Activated gamma-delta T cell treated with Interleukin-2 at 50 U/mL for 16 hours (primary cell): ENCODE results near the gene HSD11B1.
"Not testable (repeated sequence)": the region's sequence is repeated elsewhere in the genome, so short reads cannot be mapped to it uniquely, and the experiment has no call there.

ENCODE experiments used
- DNase-seq: peaks from one replicate; pipeline ENCODE4 v3.0.0-alpha.2; 2020

HSD11B1 gene

DNA sequence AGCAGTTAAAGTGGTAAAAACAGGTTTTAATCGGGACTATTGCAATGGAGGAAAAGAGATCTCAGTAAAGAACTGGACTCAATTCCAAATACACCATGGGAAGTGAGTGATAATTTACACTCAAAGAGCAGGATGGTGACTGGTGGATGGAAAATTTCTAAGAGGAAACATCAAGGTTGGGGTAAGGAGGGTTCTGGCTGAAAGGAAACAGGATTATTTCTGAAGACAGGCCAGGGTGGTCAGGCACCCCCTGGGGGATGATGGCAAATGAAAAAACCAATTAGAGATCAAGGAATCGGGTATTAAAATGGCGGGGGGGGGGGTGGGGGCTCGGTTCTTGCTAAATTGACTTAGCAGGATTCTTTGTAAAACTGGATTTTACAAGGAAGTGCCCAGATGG lies 12.3 kb upstream of the HSD11B1 start:
- no peak for DNase-seq

DNA sequence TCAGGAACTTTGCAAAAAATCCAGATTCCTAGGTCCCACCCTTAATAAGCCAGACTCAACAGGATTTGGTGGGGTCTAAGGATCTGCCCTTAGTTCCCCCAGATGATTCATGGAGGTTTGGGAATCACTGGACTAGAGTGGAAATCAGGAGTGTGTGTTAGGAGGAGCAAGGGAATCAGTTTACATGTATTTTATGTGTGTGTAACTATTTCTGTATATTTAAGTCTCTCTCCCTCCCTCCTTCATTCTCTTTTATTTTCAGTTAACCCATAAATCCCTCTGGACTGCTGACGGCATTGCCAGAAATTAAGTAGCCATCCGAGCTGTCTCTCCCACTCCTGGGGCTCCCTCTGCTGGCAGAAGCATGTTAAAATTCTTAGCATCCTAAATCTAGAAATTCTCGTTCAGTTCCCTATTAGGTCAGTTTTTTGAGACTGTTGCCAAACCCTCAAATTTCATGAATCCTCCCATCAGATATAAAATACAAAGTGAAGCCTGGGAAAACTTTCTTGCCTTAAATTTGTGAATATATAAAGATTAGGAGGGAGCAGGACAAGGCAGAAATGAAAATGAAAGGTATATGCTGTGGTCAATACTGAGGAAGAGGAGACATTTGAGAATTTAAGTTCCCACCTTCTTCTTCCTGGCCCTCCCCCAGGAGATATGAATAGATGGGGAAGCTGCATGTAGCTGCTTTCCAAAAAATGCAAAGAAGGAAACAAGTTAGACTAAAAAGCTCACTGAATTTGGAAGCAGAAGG lies 11.7 kb upstream of the HSD11B1 start:
- peak; percentile 68 for DNase-seq

DNA sequence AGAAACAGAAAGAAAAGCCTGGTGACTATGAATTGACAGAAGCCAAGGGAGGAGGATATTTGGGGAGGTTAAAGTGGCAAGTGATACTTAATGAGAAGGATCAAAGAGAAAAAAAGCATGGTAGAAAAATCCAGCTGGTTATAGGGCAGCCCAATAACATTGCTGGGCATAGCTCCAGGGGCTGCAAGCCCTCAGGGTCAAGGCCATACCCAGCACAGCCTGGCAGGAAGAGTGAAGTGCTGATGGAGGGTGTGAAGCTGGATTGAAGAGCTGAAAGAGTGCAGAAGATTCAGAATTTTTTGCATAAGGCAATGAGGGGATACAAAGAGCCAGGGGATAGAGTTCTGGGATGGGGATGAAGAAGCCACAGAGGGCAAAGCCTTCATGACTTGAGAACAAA lies 8.0 kb upstream of the HSD11B1 start:
- DNase-seq: no peak

DNA sequence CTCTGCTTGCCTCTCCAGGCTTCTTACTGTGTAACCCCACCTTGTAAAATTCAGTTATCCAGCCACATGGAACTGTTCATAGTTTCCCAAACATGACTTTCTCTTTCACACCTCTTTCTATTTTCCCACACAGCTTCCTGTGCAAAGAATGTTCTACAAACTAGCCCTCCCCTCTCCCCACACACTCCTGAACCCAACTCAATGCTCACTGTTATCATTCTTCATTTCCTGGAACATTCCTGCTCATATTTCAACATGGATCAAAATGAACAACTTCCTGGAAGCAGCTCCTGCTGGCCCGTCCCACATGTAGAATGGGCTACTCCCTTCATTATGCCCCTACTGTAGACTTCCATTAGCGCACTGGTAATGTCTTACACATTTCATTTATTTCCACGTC lies 7.5 kb upstream of the HSD11B1 start:
- no peak for DNase-seq

DNA sequence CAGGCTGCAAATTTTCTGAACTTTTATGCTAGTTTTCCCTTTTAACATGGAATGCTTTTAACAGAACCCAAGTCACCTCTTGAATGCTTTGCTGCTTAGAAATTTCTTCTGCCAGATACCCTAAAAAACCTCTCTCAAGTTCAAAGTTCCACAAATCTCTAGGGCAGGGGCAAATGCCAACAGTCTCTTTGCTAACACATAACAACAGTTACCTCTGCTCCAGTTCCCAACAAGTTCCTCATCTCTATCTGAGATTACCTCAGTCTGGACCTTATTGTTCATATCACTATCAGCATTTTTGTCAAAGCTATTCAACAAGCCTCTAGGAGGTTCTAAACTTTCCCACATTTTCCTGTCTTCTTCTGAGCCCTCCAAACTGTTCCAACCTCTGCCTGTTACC lies 4.0 kb upstream of the HSD11B1 start:
- not testable (repeated sequence) for DNase-seq

DNA sequence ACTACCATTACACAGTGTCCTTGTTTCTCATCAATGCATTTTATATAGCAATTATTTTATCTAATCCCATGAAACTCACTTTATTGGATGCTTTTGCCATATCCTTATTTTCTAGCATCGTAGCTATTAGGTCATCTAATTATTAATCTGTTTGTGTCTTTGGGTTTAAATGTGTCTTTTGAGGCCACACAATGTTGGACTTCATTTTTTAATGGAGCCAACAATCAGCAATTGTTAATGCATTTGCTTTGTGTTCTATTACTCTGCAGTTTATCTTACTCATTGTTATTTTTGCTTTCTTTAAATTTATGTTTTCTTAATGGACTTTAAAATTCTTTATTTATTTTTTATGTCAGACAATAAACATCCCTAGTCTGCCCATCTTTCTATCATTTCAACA lies 1.8 kb upstream of the HSD11B1 start:
- DNase-seq: no peak

DNA sequence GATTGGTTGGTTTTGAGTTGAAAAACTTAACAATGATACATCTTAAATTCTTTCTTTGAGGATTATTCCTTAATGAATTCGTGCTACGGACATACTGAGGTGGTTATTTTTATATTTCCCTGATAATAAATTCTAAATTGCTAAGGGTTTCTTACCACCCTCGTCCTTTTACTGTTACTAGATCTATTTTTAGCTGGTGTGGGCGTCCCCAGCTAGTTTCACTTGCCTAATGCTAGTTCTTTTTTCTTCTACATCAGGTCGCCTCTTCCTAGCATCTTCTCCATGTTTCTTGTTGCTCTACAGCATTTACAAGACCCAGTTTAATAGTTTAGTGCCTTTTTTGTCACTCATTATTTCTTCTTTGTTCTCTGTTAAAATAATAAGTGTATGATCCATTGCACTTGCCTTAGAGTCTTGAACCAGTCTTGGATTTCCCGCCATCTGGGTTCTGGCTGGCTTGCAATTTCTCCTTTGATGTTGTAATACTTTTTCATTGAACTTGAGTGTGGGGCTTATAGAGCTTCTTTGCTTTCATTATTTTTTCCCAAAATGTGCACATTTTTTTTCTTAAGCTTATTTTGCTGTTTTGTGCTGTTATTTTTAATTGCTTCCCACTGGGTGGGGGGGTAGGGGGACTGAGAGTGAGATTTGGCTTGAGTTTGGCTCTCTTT lies 677 bp upstream of the HSD11B1 start:
- no peak for DNase-seq

DNA sequence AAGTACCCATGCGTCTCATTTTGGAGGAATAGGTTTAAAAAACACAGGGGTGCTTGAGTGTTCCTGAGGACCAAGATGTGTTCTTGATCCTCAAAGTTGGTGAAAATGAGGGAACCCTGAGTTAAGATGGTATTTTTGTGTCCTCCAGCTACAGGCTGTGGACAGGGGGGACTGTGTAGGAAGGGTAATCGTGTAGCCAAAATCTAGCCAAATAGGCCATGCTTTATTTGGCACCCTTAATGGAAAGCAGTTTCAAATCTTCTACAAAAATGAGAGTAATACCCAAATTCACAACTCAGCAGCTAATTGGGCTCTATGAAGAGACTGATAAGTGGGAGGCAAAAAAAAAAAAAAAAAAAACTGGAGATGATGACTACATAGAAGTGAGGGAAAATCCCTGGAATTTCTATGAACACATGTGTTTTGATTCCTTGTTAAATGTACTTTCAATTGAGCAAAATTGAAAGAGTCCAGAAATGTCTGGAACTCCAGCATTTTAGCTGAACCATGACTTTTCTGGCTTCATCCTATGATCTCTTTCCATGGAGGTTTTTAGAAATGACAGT lies 470 bp downstream of the HSD11B1 start:
- no peak for DNase-seq

DNA sequence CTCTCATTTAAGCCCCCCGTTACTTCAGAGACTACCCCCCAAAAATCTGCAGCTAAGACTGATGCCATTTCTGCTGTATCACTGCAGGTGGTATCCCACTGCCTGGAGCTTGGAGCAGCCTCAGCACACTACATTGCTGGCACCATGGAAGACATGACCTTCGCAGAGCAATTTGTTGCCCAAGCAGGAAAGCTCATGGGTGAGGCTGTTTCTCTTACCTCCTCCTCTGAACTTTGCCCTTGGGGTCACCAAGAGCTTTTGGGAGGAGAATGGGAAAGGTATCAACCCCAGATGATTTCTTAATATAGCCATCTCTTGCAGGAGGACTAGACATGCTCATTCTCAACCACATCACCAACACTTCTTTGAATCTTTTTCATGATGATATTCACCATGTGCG lies 2.0 kb downstream of the HSD11B1 start:
- DNase-seq: no peak

DNA sequence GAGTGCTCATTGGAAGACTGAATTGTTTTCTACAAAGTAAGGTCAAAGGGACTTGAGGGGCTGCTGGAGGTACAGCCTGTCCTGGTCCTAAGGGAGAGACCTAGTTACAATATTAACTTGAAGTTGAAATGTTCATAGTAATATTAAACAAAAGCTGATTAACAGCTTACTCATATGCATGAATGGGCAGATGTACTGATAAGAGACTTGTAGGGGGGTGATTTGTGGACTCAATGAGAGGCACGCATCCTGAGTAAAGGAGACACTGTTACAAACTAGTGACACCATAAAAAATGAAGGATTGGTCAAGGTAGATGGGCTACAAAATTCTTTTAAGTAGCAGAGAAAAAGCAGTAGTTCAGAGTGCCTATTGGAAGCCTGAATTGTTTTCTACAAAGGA lies 2.7 kb downstream of the HSD11B1 start:
- DNase-seq: no peak

DNA sequence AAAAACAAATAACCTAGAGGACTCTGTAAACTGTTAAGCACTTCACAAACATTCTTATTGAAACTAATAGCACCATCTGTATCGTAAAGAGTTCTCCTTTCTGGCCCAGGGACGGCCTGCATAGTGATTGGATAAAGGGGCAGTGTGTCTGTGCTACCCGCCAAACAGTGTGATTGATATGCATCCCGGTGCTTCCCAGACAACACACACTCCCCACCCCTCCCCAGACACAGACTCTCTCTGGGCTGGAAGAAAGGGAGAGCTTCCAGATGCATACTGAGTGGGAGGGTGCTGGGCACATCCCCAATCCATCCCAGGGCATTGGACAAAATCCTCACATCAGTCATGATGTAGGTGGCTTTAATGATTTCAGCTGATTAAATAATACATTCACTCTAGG lies 3.7 kb downstream of the HSD11B1 start:
- no peak for DNase-seq

DNA sequence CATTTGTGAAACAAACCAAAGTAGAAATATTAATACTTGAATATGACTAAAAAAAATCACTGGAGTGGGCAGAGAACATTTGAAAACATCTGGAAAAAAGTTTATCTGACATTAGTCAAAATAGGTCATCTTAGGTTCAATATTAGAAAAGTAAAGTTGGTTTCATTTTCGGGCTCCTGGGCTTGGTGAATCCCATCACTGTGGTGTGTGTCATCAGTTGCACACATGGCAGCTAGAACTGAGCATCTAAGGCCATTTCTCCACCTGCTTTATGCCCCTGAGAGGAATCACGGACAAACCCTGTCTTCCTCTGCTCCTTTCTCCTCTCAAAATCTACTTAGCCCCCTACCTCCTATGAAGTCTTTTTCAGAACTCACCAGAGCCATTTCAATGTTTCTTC lies 5.4 kb downstream of the HSD11B1 start:
- no peak for DNase-seq

DNA sequence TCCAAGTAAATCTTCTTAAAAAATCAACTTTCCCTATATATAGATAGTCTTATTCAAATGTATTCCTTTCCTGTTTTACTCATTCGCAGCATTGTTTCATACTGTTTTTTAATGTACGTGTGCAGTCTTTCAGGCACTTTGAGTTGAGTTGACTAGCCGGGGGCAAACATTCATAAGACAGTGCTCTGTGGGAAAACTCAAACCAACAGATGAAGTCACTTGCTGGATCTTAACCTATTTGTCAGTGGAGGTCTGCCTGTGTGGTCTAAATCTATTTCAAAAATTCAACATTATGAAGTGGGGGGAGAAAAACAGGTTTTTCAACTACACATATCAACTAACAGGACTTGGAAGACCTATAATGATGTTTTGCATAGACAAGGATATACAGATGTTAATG lies 6.2 kb downstream of the HSD11B1 start:
- no peak for DNase-seq

DNA sequence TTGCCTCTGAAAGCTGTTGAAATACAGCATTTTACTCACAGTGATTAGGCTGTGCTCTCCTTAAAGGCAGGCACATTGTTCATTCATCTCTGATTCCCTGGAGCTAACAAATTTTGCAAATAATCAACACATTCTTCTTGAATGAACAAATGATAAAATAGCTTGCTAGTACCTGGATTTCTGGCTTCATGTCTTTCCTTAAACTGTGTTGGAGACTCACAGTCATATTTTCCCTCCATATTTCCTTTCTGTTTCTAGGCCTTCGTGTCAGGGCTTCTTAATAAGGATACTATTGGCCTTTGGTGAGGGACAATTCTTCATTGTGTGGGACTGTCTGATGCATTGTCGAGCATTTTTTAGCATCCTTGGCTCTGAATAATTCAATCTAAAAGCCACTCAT lies 9.7 kb downstream of the HSD11B1 start:
- DNase-seq: no peak

DNA sequence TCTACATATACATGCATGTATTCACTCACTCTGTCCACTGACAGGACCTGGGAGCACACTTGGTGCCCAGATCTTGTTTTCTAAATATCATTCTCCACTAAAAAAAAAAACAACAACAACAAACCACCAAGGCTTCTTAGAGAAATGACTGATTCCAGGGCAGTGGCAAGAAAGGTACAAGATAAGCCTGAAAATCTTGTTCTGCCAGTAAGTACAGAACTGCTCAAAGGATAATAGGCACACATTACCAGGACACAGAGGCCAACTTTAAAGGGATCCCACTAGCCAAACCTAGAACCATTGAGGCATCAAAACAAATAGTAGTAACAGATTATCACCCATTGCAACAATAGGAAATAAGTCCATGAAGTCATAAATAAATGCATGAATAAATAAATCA lies 10.7 kb downstream of the HSD11B1 start:
- DNase-seq: no peak

DNA sequence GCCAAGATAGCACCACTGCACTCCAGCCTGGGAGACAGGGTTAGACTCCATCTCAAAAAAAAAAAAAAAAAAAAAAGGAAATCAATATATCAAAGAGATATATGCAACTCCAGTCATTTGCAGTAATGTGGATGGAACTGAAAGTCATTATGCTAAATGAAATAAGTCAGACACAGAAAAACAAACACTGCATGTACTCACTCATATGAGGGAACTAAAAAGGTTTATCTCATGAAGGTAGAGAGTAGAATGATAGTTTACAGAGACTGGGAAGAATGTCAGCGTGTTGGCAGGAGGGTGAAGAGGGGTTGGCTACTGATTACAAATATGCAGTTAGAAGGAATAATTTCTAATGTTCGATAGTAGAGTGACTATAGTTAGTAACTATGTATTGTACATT lies 13.2 kb downstream of the HSD11B1 start:
- no peak for DNase-seq

DNA sequence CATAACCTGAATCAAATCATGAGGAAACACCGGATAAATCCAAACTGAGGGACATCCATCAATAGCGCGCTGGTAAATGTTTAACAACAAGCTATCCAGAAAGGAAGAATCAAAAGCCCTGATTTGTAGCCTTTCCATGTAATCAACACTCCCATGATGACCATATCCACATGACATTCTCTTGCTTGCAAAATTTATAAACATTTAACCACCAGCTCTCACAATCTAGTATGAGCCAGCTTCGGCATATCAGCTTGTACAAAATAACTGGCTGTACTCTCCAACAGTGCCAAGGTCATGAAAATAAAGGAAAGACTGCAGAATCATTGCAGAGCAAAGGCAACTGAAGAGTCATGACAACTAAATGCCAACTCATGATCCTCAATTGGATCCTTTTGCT lies 15.7 kb downstream of the HSD11B1 start:
- no peak for DNase-seq

DNA sequence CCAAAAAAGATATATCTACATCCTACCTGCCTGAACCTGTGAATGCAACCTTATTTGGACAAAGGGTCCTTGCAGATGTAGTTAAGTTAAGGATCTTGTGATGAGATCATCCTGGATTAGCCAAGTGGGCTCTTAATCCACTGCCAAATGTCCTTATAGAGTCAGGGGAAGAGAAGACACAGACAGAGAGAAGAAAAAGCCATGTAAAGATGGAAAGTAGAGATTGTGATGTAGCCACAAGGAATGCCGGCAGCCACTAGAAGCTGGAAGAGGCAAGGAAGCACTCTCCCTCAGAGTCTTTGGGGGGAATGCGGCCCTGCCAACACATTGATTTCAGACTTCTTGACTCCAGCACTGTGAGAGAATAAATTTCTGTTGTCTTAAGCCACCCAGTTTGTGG lies 16.2 kb downstream of the HSD11B1 start:
- no peak for DNase-seq

DNA sequence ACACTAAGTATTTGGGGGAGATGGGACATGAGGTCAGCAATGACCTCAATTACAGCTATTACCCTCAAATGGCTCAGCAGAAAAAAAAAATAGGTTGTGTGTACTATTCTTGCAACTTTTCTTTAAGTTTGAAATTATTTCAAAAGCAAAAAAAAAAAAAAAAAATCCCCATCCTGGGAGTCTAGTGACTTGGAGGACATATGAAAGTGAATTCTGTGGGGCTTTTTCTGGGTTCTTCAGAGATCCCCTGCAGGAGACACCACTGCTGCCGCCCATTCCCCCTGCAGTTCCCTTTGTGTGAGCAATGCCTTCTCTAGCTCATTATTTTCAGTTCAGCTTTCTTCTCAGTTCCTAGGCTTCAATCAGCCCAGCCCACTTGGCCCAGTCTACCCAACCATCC lies 16.7 kb downstream of the HSD11B1 start:
- no peak for DNase-seq

DNA sequence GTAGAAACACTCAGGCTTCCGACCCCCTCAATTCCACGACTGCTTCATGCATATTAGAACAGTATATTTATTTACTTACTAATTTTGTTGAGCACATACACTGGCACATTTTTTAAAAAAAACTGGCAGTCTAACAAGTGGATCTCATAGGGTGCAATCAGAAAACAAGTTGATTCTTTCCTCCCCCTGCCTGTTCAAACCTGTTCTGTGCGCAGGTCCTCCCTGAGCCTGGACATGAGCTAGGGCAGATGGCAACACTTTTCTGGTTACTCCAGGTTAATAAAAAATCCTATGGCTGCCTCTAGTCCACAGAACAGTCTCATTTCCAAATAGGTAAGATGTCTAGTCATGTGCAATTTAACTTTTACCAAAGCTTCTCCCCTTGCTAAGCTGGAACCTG lies 18.6 kb downstream of the HSD11B1 start:
- DNase-seq: no peak

DNA sequence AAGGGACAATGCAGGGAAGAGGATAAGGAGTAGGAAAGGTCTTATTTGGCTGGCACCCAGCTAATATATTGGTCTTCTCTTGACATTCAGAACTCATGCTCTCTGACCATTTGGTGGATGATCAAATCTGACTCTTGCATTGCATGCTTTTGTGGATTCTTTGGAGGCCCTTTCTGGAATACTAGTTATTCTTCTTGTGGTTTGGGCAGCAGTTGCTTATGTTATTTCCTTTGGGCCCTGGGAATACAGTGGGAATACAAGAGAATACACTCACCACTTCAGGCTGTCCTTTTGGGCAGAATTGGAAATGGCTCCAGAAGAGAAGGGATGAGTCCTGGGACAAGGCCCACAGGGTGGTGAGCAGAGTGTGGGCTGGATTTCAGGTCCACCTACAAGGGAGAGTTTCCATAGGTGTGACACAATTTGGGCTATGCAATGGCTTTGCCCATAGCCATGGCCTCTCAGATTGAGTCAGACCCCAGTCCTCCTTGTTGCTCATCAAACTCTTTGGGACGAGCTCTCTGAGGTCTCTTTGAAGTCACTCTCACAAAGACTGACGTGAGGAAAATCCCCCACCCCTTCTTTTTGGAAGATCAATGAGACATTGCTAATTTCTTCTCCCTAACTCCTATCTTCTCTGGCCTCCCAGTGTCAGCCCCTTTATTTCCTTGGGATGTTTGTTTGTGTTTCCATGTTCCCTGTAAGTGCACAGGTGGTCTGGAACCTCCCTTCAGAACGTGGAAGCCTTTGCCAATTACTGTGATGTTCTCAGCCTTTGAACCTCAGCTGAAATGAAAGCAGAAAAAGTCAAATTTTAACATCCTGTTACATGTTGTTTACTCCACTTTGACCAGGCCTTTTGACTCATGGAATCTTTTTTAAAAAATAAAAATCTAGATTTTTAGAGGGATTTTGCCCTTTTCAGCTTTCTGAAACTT lies 19.4 kb downstream of the HSD11B1 start:
- no peak for DNase-seq

DNA sequence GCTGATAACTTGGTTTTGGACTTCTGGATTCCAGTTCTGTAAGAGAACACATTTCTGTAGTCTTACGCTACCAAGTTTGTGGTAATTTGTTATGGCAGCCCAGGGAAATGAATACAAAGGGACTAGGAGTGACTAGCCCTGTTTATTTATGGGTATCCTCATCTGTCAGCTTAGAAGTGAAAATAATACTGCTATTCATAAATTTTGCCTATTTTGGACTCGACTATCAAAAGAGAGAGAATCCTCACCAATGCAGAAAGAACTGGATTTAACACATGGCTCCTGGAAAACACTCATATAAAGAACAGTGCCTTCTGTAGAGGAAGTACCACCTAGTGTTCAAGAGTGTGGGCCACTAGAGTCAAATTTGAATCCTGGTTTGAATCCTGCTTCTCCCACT lies 22.6 kb downstream of the HSD11B1 start:
- DNase-seq: no peak

DNA sequence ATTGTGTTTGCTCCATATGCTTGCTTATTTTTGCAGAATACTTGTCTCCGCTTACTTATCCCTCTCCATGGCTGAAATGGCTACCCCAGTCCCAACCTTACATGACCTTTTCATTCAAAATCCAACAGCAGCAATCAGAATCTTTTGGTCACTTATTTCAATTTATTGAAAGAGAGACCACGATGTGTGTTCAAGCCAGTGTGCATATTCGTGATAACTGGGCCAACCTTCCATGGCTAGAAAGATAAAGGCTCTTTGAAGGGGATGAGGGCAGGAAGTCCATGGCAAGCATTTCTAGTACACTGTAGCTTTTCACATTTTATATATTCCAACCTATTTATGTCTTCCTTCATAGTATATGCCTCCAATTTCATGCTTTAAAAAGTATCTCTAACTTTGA lies 23.1 kb downstream of the HSD11B1 start:
- DNase-seq: no peak

DNA sequence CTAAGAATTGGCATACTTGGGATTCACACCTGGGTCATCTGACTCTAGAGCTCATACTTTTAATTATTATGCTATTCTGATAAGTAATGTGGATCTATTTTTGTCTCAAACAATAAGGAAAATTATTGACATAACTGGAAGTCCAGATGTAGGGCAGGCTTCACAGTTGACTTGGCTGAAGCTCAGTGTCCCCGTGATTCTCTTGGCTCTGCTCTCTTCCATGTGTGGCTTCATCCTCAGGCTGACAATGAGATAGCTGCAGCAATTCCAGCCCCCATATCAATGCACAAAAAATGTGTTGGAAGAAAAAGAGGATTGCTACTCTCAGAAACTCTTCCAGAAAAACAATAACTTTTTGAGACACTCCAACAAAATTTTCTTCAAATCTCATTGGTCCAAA lies 23.8 kb downstream of the HSD11B1 start:
- no peak for DNase-seq
